ENCODE data around the gene RAPGEF1. TPM values are rescaled to one million over a fixed set of nuclear protein-coding genes. Genes with fewer than 3 reads are reported as not detected.

RAPGEF1 gene
- polyA plus RNA-seq, 4 donors: 38.3 to 43.0 (median 41.0) TPM

GRCh38 chr9:131748411-131748955 is 8.6 kb upstream of the RAPGEF1 start:
- no peak for DNase-seq (ENCODE audit: low read depth in 4 of 4, low spot score in 3 of 4)

GRCh38 chr9:131747352-131747751 is 7.5 kb upstream of the RAPGEF1 start:
- no peak for DNase-seq (ENCODE audit: low read depth in 4 of 4, low spot score in 3 of 4)

DNA sequence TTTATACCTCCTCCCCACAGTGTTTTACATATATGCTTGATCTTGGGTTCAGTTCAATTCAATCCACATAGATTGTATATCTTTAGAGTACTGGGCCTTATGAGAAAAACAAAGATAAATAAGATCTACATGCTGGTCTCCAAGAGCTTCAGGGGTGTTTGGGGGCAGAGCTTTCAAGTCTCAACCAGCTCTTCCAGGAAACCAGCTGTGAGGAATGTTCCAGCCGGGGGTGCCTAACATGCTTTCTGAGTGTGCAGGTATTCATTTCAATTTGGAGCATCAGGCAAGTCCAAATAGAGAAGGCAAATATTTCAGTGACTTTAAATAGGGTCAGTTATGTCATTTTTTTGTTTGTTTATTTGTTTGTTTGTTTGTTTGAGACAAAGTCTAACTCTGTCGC is 5.7 kb upstream of the RAPGEF1 start:
- DNase-seq (ENCODE audit: low read depth in 4 of 4, low spot score in 3 of 4): no peak

DNA sequence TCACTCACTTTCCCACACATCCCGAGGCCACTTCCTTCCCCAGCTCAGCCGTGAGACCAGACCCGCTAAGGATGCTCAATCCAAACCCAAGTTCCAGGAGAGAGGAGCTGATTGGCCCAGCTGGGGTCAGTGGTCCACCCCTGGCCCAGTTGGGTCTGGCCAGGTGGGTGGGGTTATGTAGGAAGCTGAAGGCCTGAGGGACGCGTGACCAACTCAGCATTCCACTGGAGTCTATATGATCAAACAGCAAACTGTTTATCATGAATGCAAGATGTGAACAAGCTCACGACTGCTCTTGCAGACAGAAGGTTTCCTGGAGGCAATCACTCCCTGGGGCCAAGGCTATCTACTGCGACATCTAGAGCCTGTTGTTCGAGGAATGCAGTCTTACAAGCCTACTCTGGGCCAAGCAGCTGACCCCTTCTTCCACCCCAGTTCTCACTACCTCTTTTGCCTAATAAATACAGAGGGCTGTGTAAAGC is 4.9 kb upstream of the RAPGEF1 start:
- DNase-seq (ENCODE audit: low read depth in 4 of 4, low spot score in 3 of 4): no peak

DNA sequence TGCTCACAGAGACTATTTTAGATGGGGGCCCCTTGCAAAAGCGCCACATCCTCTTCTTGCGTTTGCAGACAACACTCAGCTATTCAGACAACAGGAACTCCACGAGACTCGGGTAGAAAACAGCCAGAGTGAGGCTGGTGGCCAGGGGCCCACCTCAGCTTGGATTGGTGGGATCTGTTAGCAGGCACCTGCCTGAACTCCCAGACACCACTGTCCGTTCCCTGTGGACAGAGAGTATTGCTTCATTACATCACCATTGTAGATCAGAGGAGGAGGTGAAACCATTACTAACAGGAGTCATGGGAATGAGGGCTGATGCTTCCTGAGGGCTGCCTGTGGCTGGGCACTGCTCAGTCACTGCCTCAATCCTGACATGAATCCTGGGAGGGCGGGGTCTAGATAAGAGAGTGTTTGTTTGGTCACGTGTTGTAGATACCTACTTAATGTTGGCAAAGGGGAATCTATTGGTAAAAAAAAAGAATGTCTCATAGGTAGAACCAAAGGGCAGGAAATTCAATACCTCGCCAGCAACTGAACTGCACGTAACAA is 4.4 kb upstream of the RAPGEF1 start:
- DNase-seq (ENCODE audit: low read depth in 4 of 4, low spot score in 3 of 4): no peak

DNA sequence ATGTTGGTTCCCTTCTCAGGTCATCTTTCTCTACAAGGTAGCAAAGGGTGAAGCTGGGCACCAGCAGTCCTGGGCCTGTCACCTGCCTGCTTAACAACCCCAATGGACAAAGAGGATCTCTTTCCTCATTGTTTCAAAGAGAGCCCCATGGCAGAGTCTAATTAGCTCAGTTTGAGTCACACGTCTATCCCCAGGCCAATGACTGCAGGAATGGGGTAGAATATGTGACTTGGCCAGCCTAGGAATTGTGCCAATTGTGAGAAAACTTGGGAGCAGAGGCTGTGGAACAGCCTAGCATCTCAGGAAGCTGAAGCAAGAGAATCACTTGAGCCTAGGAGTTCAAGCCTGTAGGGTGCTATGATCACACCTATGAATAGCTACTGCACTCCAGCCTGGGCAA is 3.6 kb upstream of the RAPGEF1 start:
- no peak for DNase-seq (ENCODE audit: low read depth in 4 of 4, low spot score in 3 of 4)

- DNase-seq (ENCODE audit: low read depth in 4 of 4, low spot score in 3 of 4): no peak
Observed at GRCh38 chr9:131743096-131743495, 3.2 kb upstream of the RAPGEF1 start.

- no peak for DNase-seq (ENCODE audit: low read depth in 4 of 4, low spot score in 3 of 4)
Observed at GRCh38 chr9:131740898-131741297, 1.0 kb upstream of the RAPGEF1 start.

DNA sequence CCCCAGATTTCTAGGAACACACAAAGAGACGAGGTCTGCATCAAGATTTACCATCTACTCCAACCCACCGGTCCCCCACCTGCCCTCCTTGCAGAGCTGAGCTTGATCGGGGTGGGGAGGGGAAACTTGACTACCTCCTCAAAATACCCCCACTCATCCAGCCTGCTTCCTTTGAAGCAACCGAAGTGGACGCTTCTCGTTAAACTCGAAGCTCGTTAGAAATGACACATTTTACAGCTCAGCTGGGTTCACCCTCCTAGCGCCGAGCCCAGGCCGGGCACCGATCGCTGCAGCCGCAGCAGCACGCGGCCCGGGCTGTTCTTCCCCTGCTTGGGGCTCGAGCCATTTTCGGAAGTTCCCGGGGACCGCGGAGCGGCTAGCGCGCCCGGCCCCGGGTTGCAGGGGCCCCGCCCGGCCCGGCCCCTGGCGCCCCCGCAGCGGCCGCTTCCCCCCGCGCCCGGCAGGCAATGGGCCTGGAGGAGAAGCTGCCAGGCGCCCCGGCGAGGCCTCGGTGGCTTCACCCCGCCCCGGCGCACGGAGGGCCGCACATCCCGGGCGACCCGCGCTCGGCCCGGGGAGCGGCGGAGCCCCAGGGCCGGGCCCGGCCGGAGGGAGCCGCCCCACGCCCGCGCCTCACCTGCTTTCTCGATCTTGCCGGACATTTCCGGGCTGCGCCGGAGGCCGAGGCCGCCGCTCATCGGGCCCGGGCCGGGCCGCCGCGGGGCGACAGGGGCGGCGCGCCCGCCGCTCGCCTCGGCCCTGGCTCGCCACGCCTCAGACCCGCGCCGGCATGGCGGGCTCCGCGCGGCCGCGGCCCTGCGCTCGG is 530 bp downstream of the RAPGEF1 start:
- DNase-seq (ENCODE audit: low read depth in 4 of 4, low spot score in 3 of 4): peak in 1 of 4 donors; percentile 18

- DNase-seq (ENCODE audit: low read depth in 4 of 4, low spot score in 3 of 4): peak in 1 of 4 donors; percentile 16
Observed at GRCh38 chr9:131738293-131739132, 1.4 kb downstream of the RAPGEF1 start.

DNA sequence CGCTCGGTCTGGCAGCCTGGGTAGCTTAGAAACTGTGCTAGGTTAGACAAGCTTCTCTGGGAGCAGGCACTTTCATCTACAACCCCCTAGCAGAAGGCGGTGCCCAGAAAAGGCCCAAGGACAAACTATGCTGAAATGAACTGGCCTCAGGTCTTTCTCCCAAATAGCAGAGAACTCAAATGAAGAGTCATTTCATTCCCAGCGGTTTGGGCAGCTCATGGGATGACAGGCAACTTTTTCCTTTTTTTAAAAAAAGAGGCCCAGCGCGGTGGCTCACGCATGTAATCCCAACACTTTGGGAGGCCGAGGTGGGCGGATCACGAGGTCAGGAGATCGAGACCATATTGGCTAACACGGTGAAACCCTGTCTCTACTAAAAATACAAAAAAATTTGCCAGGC is 2.5 kb downstream of the RAPGEF1 start:
- DNase-seq (ENCODE audit: low read depth in 4 of 4, low spot score in 3 of 4): no peak

DNA sequence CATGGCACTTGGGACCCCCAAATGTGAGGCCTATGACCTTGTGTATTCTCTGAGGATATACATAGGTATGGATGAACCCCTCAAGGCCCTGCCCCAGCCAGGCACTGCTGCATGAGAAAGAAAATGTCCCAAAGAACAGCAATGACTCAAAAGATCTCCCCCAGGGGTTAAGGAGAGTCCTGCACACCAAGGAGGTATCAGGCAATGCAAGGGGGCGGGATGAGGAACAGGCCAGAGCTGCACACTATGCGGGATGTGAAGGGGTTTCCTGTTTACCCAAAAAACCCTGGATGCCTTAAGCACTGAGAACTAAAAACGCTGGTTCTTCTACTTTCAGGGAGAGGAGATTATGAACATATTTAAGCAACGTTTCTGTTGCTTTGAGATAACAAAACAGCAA is 3.4 kb downstream of the RAPGEF1 start:
- no peak for DNase-seq (ENCODE audit: low read depth in 4 of 4, low spot score in 3 of 4)

DNA sequence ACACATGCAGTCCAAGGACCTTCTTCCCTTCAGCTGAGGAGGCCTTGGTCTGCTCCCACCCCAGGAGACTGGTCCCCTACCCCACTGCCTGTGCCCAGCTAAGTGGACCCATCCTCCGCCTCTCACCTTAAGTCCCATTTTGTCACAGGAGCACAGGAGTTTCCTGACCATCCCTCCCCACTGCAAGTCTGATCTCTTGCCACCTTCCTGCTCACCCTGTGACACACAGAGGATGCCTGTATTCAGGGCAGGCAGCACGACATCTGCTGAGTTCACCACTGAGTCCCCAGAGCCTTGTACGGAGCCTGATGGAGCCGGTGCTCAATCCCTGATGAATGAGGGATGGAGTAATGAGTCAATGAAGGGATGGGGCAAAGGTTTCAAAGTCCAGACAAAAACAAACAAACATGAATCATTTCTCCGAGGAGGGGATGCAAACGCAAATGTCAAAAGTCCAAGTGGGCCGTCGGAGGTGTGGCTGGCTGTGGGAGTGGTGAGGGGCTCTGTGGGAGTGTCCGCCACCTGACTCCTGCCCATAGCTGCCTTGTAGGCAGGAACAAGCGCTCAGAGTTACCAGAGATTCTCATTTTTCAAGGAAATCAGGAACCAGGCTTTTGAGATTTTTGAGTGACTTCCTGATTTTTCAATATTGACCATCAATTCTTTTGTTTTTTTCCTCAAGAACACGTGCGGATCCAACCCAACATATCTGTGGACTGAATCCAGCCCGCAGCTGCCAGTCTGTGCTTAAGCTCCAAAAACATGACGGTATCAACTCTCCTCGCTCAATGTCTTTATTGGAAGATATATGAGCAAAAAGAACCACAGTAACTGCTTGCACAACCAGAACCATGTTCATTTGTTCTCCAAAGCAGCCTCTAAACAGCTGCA is 4.4 kb downstream of the RAPGEF1 start:
- no peak for DNase-seq (ENCODE audit: low read depth in 4 of 4, low spot score in 3 of 4)

DNA sequence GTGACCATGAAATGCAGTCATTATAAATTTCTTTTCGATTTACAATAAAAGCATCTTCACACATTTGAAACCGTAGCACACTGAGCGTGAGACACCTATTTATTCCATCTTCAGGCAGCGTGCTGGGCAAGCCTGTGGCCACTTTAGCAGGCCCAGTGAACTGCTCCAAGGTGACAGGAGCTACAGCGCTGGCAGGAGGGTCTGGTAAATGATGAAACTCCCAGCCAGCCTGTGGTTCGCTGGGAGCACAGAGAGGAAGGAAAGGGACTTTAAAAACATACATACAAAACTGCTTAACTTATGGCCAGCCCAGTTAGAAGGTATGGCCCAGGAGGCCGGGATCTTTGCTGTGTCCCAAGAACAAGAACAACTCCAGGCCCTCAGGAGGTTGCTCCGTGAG is 5.1 kb downstream of the RAPGEF1 start:
- no peak for DNase-seq (ENCODE audit: low read depth in 4 of 4, low spot score in 3 of 4)

GRCh38 chr9:131734165-131734610 is 5.7 kb downstream of the RAPGEF1 start:
- no peak for DNase-seq (ENCODE audit: low read depth in 4 of 4, low spot score in 3 of 4)

- DNase-seq (ENCODE audit: low read depth in 4 of 4, low spot score in 3 of 4): no peak
Observed at GRCh38 chr9:131733541-131734061, 6.3 kb downstream of the RAPGEF1 start.

GRCh38 chr9:131732636-131733289 is 7.1 kb downstream of the RAPGEF1 start:
- no peak for DNase-seq (ENCODE audit: low read depth in 4 of 4, low spot score in 3 of 4)

GRCh38 chr9:131732061-131732526 is 7.8 kb downstream of the RAPGEF1 start:
- DNase-seq (ENCODE audit: low read depth in 4 of 4, low spot score in 3 of 4): no peak

DNA sequence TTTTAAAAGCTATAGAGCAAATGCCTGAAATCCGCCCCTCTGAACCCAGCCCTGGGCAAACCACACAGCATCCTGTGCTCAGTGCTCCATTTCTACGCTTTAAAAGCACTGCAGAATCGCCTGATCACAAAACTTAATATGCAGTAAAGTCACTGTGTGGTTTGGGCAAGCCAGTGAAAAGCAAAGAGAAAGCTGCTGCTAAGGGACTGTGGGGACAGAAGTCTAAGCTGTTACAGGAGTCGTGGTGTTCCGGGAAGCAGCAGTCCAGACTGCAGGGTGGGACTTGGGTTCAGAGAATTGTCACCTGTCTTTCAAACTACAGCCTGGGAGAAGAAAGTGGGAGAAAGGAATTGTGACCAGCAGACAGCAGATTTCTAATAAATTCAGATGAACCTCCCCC is 8.2 kb downstream of the RAPGEF1 start:
- DNase-seq (ENCODE audit: low read depth in 4 of 4, low spot score in 3 of 4): no peak

Measured in right renal pelvis (tissue), 4 donors.